Esophagus squamous epithelium (tissue), 4 donors: ENCODE data around the gene ARFGEF3.

Experiments
- CTCF ChIP-seq, 6 experiments: fragments of 450-650 bp in 4 of 6; fragments of 200-600 bp in 2 of 6; sonication (generic) in 2 of 6; IDR thresholded peaks; one replicate each; pipeline ENCODE4 v1.5.1; 2016 to 2019; ENCODE audit warnings: antibody characterized with exemption in 6 of 6, mild to moderate bottlenecking in 4 of 6, moderate library complexity in 4 of 6
- POLR2A ChIP-seq, 4 donors: fragments of 450-650 bp; IDR thresholded peaks; one replicate each; pipeline ENCODE4 v1.6.1; 2017; ENCODE audit warnings: antibody characterized with exemption in 4 of 4, mild to moderate bottlenecking in 4 of 4, moderate library complexity in 3 of 4

DNA sequence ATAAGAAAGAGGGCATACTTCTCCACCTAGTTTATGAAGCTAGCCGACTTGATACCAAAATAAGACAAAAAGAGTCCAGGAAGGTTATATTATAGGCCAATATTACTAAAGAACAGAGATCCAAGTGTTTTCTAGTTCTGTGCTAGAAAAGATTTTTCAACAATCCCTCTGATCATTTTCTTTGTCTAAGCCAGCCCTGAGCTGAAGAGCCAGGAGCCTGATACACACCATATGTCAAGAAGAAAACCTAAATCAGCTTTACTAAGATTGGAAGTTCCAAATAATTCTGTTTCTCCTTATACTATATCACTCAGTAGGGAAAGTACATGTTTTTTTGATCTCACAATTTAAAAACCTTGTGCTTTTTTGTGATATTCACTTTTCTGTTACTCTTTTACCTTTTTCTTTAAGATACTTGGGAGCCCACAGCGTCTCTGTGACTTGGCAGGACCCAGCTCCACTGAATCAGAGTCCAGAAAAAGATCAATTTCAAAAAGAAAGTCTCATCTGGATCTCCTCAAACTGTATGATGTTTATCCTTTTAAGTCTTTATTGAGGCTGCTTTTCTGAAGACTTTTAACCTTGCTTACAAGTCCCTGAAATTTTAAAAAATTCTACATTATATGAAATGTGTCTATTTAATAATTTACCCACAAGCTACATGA is 99.5 kb downstream of the ARFGEF3 start:
- TF ChIP-seq CTCF (IDR thresholded peaks at IDR 0.05) (no peak), POLR2A (IDR thresholded peaks at IDR 0.05) (no peak)
